NCI-H1417 (cell line): ENCODE results near the gene KSR2.
A peak's percentile ranks its signal among the peaks of the same experiment; 100 is the strongest.

ENCODE experiments used
- DNase-seq, 3 experiments: peaks; one replicate each; lab custom pipeline; 2025; lab: John Stamatoyannopoulos, UW

Gene KSR2

DNA sequence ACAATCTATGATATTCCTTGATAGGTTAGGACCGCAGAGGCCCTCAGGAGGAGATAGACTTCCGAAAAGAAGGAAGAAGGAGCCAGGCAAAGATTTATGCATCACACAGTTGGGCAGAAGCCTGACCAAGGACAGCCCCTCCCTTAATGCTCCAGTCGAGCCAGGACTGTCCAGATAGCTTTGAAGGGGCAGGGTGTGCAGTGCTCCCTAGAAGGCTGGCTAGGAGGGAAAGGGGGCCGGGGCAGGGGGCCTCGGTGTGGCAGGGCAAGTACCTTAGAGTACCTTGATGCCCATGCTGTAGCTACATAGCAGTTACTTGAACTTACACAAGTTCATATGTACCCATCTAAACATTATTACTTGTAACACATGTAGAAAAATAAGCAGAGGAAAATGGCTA, 512.7 kb downstream of the KSR2 start:
- DNase-seq = no peak

DNA sequence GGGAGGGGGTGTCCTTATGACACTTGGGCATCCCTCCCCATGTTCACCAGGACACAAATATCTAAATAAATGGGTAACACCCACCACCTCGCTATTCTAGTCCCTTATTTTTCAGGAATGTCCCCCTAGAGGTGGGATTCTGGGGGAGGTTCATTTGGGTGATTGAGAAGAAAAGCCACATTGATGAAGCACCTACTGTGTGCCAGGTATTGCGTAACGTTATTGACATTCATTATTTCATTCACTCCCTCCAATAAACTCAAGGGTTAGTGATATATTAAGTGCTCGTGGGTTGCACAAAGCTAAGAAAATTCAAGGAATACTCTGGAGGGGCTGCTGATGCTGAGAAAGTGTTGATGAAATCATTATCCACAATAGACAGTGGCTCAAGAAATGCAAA, 514.8 kb downstream of the KSR2 start:
- no peak for DNase-seq

DNA sequence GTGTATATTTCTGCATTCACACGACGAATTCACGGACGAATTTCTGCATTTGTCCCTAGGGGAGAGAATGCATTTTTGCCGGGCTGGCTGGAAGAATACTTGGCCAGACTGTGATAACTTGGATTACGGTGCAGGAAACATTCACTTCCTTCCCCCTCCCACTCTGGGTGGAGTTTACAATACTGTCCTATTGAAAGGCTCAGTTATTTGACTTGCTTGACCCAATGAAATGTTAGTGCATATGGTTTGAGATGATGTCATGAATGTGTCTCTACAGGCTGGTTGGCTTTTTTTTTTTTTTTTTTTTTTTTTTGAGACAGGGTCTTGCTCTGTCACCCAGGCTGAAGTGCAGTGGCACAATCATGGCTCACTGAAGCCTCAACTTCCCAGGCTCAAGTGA, 516.7 kb downstream of the KSR2 start:
- no peak for DNase-seq

DNA sequence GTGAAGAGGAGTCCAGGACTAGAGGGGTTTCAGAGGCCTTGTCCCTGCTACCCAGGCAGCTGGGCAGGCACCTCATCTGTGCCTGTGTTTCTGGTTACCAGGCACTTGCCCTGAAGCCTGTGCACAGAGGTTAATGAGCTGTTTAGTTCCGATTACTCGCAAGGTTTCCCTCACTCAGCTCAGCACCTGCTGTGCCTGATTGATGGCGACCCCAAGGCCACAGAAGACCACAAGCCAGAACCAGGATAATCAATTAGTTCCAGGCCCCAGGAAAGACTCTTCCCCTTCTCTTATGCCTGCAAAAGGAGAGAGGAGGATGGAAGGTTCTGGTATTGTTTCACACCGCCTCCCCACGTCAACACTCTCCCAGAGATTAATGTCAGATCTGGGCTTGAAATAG, 518.6 kb downstream of the KSR2 start:
- peak in 1 of 3 experiments; percentile 12 for DNase-seq

DNA sequence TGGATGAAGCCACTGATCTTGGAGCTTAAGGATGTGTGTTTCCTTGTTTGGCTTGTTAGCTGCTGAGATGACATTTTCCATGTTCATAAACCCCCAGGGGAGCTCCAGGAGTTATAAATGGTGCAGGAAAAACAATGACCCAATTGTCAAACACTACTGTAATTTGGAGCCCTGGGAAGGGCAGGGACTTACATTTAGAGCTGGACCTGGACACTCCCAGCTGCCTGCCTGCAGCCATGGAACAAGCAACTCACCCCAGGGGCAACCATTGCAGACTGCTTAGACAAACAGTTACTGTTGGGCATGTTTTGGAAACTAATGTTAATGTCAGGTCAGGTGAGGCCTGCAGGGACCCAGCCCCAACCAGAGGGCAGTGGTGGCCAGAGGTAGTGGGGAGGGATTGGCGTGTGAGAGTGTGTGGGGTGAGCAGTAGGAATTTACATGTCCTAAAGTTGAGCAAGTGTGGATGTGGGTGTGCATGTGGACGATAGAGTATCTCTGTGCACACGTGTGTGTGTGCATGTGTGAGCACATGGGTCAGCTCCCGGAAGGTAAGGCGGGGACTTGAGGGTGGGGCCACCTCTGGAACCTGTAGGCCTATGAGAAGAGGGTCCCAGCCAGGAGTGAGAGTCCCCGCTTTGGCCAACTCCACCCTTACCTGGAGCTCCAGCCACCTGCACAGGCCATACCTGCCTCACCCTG, 521.0 kb downstream of the KSR2 start:
- peak in 1 of 3 experiments; percentile 24 for DNase-seq

DNA sequence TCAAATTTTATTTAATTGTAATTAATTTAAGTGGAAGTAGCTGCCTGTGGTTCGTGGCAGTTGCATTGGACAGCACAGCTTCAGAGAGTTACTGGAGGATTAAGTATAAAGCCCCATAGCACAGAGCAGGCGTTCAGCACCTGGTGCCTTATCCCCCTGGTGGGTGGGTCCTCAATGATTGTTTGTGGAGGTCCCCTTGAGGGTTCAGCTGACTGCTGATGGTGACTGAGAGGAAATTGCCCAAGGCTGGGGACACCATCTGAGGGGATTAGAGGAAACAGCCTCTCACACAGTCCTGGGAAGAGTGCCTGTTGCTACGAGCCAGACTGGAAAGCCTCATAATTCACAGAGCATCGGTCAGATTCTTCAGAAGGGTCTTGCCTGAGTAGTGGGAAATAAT, 524.0 kb downstream of the KSR2 start:
- peak in 1 of 3 experiments; percentile 35 for DNase-seq

DNA sequence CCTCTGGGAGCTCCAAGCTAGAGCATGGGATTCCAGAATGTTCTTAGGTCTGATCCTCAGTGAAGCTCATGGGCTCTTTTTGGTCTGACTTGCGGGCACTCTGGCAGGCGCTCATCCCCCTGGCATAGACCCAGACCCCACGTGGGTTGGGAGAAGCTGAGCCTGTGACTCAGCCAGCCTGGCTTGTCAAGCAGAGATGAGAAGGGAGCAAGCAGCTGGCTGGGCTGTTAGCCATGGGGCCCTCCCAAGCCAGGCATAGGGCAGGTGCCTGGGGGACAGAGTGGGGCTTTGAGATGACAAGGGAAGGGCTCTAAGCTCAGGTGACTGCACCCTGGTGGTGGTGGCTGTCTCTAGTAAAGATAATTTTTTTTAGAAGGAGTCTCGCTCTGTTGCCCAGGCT, 527.0 kb downstream of the KSR2 start:
- DNase-seq = no peak

DNA sequence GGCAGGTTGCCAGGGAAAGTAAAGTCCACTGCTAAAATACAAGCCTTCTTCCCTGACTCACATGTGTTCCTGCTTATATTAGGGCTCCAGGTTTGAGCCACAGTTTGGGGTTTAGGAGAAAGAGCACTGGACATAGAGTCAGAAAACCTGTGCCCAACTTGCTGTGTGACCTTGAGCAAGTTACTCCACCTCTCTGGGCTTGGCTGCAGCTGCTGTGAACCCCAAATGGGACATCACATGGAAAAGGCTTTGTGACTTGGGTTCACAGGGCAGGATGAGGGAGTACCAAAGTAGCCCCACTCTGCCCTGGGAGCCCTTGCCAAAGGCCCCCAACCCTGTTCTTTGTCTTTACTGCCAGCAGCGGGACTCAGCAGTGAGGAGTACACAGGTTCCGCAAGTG, 528.4 kb downstream of the KSR2 start:
- no peak for DNase-seq

DNA sequence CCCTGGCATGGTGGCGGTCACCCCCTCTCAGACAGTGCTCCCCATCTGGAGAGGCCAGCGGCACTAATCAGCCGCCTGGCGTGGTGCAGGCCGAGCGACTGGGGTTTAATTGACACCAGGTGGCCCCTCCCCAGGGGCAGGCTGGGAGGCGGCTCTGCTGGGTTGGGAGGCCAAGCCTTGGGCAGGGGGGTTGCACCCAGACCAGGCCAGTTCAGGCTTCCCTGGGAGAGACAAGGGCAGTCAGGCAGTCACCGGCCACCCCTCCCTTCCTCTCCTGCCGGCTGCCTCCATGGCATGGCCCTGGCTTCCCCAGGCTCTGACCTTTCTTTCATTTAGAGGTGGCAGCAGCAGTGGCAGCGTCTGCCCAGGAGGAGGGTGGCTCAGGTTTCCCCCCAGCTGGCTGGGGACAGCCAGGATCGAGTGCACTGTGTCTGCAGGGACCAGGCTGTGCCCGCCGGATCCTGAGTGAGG, 529.2 kb downstream of the KSR2 start:
- peak in 1 of 3 experiments; percentile 48 for DNase-seq

DNA sequence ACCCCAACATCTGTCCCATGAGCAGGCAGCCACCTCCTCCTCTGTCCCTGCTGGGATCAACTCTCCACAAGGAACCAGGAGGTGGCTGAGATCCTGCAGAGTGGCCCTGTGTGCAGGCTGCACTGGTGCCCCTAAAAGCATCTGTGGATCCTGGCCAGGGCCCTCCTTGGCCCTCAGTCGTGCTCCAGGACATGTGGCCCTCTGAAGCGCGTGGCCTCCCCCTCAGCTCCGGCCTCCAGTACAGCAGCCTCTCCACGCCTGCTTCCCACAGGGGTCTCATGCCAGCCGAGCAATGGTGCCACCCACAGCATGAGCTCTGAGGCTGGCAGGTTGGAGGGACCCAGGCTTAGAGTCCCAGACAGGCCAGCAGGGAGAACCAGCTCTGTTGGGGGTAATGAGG, 530.0 kb downstream of the KSR2 start:
- no peak for DNase-seq

DNA sequence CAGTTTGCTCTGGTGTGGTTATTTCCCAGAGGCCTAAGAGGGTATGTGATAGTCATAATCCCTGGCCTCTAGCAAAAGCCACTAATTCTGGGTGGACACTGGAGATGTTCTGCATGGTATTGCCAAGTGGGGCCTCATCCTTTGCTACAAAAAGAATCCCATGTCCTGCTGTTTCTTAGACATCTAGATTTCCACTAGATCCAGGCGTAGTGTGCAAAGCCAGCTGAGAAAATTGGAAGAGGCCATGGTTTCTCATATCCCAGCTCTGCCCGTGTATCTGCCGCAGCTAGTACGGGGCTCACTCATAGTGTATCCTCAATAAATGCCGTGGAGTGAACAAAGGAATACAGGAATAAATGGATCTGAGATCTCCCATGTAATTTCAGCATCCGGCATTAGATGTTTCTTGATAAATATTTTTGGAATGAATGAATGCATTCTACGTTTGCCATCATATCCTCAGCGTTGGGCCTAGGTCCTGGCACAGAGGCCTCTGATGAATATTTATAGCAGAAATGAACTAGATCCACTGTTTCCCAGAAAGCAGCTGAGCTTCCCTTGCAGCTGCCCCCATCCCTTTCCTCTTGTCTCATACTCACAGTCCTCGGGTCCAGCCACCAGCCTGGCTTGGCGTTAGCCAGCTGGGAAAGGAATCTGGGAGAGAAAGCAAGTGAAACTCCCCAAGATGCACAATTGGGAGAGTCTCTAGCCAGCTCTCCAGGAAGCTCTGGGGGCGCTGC, 531.1 kb downstream of the KSR2 start:
- no peak for DNase-seq

DNA sequence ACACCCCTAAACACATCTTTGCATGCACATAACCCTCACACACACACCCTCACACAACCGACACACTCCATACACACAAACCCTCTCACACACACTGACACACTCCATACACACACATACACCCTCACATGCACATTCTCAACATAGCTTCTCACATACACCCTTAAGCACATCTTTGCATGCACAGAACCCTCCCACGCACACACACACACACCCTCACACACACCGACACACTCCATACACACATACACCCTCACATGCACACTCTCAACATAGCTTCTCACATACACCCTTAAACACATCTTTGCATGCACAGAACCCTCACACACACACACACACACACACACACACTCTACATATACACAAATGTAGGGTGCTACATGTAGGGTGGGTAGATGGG, 534.9 kb downstream of the KSR2 start:
- DNase-seq = no peak

DNA sequence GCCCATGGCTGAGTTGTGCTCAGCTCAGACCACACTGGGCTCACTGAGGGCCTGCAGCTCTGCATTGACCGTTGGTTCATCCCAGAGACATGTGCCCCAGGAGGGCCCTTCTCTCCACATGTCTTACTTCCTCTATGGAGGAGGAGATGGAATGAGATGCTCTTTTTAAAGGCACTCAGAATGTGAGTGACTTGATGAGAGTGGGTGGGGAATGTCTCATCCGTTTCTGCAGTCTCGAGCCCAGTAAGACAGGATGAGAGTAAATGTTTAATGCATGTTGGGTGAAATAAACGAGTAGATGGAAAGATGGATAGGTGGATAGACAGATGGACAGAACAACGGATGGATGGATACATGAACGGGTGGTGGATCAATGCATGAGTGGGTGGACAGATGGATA, 538.5 kb downstream of the KSR2 start:
- no peak for DNase-seq

DNA sequence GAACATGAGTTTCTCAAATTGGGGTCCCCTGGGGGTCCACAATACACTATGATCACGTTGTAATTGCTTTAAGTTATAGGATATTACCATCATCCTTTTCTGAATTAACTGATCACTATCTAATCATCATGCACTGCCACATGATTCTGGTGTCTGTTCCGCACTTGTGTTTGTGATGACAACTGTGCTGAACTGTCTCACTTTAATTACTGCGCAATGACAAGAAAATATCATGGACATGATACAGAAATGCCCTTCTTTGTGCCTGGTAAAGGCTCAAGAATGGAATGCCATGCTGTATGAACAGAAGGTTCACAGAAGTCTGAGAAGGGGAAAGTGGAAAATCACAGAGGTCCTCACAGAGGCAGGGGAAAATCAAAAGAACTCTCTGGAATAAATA, 541.6 kb downstream of the KSR2 start:
- no peak for DNase-seq

DNA sequence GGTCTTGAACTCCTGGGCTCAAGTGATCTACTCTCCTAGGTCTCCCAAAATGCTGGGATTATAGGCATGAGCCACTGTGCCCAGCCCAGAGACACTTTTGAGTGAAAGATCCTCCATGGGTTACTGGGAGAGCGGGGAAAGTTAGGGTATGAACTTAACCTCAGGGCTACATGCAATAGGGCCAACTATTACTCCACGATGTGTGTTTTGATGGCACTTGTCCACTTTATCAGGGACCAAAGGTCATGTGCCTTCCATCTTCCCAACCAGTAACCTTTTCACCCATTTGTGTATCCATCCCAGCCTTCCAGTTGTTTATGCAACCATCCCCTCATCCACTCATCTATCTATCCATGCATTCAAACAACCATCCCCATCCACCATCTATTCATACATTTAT, 546.8 kb downstream of the KSR2 start:
- no peak for DNase-seq

DNA sequence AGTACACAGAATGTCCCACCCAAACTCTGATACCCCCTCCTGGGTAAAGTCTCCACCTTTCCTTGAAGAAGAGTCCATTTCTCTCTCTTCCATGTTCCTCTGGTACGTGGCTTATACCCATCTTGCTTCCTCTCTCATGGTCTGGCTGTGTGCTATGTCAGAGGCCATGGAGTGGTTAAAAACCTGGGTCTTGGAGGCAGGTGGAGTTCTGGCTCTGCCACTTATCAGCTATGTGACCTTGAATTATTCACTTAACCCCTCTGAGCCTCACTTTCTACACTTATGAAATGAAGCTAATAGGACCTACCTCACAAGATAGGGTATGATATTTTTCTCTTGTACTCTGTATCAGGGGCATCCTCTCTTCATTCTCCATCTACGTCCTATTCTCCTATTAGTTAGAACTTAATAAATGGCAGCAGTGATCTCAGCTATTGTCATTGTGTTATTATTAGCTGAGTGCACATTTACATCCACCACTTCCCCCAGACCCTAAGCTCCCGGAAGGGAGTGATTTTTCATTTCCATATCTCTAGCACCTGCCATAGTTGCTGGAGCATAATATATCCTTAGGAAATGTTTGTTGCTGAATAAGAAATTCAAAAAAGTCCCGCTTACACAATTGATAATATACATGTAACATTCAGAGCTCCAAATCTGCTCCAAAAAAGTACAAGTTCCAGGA, 547.6 kb downstream of the KSR2 start:
- no peak for DNase-seq

DNA sequence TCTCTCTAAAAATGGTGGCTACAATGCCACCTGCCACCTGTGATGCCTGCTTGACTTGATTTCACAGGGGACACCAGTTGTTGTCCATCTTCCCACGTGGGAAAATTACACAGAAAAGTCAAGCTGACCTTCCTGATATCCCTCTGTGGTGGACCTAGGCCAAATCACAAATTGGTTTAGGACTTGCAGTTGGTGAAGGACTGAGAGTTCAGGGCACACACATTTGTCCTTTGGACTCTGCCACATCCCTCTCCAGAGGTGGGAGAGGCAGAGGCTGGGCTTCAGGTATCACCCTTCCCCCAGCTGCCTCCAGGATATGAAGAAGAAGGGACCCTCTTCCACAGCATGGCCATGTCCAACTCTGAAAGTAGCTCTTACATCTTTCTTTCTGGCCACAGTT, 551.8 kb downstream of the KSR2 start:
- DNase-seq = no peak

DNA sequence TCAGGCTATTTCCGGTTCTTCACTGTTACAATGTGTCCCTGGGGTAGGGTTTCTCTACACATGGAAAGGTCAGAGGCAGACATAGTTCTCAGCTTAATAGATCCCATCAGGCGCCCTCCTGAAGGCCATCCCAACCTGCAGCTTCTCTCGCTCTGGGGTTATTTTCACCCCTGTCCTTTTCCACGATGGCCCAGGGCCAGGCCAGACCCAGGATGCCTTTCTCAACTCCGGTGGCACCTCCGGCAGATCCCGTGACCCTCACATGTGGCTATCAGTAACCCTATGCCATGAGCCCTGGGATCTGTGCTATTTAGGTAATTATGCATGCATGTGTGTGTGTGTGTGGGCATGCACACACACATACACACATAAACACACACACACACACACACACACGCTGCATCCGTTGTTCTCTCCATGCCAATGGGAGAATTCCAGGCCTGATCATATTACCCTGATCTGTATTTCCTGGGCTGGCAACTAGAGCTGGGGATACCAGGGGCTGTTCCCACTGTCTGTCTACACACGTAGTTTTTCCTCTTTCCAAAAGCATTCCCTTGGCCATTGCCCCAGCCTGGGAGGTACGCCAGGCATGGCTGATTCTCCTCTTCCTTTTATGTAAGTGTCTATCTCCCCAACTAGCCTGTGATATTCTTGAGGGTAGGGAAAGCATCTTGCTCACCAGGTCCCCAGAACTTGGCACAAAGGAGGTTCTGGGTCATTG, 556.2 kb downstream of the KSR2 start:
- no peak for DNase-seq

DNA sequence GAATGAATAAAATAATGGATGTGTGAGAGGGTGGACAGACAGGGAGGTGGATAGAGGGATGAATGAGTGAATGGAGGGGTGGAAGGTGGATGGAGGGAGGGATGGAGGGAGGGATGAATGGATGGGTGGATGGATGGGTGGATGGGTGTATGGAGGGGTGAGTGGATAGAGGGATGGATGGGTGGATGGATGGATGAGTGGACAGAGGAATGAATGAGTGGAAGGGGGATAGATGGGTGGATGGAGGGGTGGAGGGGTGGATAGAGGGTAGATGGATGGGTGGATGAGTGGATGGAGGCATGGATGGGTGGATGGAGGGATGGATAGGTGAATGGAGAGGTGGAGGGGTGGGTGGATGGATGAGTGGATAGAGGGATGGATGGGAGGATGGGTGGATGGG, 559.5 kb downstream of the KSR2 start:
- DNase-seq = no peak

DNA sequence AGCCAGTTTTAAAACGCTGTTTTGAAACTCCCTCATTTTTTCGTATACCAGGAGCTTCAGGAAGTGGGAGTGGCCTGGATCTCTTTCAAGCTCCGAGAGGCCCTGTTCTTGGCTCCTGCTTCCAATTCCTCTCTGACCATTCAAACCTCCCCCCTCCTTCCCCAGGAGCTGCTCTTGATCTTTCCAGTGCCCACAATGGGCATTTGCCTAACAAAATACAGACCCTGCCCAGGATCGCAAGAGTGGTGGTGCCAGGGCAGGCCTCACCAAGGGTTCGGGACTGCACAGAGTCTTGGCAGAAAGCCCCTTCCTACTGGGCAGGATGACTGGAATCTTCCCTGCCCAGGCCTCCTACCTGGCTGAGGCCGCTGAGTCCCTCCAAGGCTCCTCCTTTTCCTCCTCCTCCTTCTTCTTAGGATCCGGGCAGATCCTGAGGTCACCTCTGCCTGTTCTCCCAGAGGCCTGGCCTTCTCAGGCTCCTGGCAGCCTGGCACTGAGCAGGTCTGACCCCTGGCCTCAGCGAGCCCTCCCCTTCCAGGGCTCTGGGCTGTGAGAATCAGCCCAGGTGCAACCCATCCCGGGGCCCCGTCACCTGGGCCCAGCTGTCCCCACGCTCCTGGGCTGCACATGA, 560.5 kb downstream of the KSR2 start:
- DNase-seq = peak in 1 of 3 experiments; percentile 12

DNA sequence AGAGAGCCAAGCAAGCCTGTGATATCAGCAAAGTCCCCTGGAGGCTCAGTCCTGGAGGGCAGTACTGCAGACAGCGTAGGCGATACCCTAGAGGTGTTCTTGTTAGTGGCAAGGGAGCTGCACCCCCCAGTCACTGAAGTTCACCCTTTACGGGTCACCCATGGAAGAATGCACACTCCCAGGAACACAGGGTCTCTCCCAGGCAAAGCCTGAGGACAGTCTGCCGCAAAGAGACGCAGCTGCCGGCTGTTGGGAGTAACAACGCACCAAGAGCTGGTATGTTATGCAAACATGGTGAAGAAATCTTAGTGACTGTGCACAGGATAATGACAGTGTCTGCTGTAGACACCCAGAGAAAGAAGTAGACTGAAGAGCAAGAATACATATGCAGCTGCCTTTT, 563.9 kb downstream of the KSR2 start:
- no peak for DNase-seq
